H1 (cell line): ENCODE results near the gene EEF1AKMT3.

Experiments
- BRCA1 ChIP-seq: IDR thresholded peaks from 2 replicates; pipeline ENCODE4 v1.6.1; 2012; ENCODE audit warnings: low read depth, low read length, improper control_type of control experiment
- CEBPB ChIP-seq: IDR thresholded peaks from 2 replicates; pipeline ENCODE4 v1.6.1; 2012; ENCODE audit warnings: low read depth, low read length
- SAP30 ChIP-seq: fragments of 300-600 bp; sonication (generic); IDR thresholded peaks from 2 replicates; pipeline ENCODE4 v1.7.1; 2012; ENCODE audit warnings: low read length, moderate library complexity, mild to moderate bottlenecking, inconsistent platforms; ENCODE audit not compliant: insufficient read depth, insufficient replicate concordance
- SRF ChIP-seq: IDR thresholded peaks from 2 replicates; pipeline ENCODE4 v1.6.1; 2011; ENCODE audit warnings: mild to moderate bottlenecking, low read depth, low read length, moderate library complexity
- USF2 ChIP-seq: IDR thresholded peaks from 2 replicates; pipeline ENCODE4 v1.6.1; 2011; ENCODE audit warnings: low read length, improper control_type of control experiment

GRCh38 chr12:57724003-57724935 lies 48.1 kb upstream of the EEF1AKMT3 start:
- no peak for TF ChIP-seq SRF
- no peak for TF ChIP-seq BRCA1
- no peak for TF ChIP-seq USF2
- TF ChIP-seq SAP30: no peak
- no peak for TF ChIP-seq CEBPB
